GM12878 (cell line): ENCODE measurements around the gene ABHD17A.

Experiments
- CBFB ChIP-seq: IDR thresholded peaks from 2 replicates; pipeline ENCODE4 v1.6.1; 2016; ENCODE audit warnings: antibody characterized with exemption, low read depth
- EZH2 ChIP-seq: IDR thresholded peaks from 2 replicates; pipeline ENCODE4 v1.6.1; 2012; ENCODE audit warnings: low read depth, mild to moderate bottlenecking, control low read depth, inconsistent platforms, low read length, borderline replicate concordance; ENCODE audit not compliant: control insufficient read depth
- FOXK2 ChIP-seq: fragments of 450-650 bp; IDR thresholded peaks from 2 replicates; pipeline ENCODE4 v1.6.1; 2017; ENCODE audit warnings: mild to moderate bottlenecking, moderate library complexity
- SREBF1 ChIP-seq: IDR thresholded peaks from 2 replicates; pipeline ENCODE4 v1.6.1; 2012; ENCODE audit warnings: mild to moderate bottlenecking, low read length
- SUPT20H ChIP-seq: IDR thresholded peaks from 2 replicates; pipeline ENCODE4 v1.6.1; 2011; ENCODE audit warnings: low read depth, mild to moderate bottlenecking, low read length, moderate library complexity, borderline replicate concordance; ENCODE audit not compliant: control insufficient read depth
- TF ChIP-seq, protein P1 (sequence below): IDR thresholded peaks from 2 replicates; pipeline ENCODE4 v1.6.1; 2012; ENCODE audit warnings: low read depth, low read length, improper control_type of control experiment

DNA sequence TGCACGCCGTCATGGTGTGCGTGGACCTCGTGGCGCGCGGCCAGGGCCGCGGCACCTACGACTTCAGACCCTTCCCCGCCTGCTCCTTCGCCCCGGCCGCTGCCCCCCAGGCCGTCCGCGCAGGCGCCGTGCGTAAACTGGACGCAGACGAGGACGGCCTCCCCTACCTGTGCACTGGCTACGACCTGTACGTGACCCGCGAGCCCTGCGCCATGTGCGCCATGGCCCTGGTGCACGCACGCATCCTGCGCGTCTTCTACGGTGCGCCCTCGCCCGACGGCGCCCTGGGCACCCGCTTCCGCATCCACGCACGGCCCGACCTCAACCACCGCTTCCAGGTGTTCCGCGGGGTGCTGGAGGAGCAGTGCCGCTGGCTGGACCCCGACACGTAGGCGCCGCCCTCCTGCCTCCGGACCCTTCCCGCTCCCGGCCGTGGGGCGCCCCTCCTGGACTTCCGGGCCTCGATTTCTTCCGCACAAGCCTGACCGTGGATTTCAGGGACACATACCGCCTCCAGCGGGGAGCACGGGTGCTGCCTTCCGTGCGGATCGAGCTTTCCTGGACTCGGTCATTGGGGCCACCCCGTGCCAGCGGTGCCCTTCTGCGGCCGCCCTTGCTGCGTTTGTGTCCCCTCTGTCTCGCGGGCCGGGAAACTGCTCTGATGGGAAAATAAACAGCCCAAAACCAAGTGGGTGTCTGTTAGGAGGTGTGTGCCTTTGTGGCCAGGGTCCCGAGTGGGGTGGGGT, 27.6 kb upstream of the ABHD17A start:
- TF ChIP-seq FOXK2 (no peak), SREBF1 (no peak), CBFB (no peak), EZH2 (no peak), SUPT20H (no peak)
- TF ChIP-seq, protein P1, sequence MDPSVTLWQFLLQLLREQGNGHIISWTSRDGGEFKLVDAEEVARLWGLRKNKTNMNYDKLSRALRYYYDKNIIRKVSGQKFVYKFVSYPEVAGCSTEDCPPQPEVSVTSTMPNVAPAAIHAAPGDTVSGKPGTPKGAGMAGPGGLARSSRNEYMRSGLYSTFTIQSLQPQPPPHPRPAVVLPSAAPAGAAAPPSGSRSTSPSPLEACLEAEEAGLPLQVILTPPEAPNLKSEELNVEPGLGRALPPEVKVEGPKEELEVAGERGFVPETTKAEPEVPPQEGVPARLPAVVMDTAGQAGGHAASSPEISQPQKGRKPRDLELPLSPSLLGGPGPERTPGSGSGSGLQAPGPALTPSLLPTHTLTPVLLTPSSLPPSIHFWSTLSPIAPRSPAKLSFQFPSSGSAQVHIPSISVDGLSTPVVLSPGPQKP: no peak
